ENCODE data around the gene RPS6KL1.

DNA sequence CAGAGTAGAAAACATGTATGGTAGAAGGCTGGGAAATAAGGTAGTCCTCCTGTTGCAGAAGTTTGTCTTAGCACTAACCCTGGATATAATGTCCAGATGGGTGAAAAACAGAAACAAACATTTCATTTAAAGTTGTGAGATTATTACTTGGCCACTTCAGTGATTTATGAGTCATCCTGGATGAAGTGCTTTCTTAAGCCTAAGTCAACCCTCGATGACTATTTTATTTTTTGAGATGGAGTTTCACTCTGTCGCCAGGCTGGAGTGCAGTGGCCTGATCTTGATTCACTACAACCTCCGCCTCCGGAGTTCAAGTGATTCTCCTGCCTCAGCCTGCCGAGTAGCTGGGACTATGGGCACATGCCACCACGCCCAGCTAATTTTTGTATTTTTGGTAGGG is 31.2 kb downstream of the RPS6KL1 start:
- TF ChIP-seq, protein P1, sequence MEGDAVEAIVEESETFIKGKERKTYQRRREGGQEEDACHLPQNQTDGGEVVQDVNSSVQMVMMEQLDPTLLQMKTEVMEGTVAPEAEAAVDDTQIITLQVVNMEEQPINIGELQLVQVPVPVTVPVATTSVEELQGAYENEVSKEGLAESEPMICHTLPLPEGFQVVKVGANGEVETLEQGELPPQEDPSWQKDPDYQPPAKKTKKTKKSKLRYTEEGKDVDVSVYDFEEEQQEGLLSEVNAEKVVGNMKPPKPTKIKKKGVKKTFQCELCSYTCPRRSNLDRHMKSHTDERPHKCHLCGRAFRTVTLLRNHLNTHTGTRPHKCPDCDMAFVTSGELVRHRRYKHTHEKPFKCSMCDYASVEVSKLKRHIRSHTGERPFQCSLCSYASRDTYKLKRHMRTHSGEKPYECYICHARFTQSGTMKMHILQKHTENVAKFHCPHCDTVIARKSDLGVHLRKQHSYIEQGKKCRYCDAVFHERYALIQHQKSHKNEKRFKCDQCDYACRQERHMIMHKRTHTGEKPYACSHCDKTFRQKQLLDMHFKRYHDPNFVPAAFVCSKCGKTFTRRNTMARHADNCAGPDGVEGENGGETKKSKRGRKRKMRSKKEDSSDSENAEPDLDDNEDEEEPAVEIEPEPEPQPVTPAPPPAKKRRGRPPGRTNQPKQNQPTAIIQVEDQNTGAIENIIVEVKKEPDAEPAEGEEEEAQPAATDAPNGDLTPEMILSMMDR (conservative IDR thresholded peaks at IDR 0.05; ENCODE audit: low read depth, low read length) = no peak
- TF ChIP-seq EZH2 (IDR thresholded peaks at IDR 0.05; ENCODE audit: low read length, unreplicated experiment) = no peak
